ENCODE data around the gene LTA.

Gene LTA

DNA sequence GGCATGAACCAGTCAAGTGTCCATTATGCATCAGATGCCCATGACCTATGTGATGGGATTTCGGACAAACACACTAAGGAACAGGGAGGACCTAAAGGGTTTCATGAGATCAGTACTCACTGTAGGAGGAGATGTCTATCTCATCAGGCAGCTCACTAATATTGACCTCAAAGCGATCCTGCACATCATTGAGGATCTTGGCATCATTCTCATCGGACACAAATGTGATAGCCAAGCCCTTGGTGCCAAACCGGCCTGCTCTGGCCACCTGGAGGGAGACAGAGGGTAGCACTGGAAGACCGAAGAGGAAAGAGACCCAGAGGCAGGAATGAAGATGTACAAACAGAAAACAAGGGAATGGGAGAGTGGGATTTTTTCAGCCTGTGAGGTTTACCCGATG, 41.4 kb upstream of the LTA start:
- no peak for DNase-seq (ENCODE audit: low read depth in 2 of 2)
- TF ChIP-seq, protein P1, sequence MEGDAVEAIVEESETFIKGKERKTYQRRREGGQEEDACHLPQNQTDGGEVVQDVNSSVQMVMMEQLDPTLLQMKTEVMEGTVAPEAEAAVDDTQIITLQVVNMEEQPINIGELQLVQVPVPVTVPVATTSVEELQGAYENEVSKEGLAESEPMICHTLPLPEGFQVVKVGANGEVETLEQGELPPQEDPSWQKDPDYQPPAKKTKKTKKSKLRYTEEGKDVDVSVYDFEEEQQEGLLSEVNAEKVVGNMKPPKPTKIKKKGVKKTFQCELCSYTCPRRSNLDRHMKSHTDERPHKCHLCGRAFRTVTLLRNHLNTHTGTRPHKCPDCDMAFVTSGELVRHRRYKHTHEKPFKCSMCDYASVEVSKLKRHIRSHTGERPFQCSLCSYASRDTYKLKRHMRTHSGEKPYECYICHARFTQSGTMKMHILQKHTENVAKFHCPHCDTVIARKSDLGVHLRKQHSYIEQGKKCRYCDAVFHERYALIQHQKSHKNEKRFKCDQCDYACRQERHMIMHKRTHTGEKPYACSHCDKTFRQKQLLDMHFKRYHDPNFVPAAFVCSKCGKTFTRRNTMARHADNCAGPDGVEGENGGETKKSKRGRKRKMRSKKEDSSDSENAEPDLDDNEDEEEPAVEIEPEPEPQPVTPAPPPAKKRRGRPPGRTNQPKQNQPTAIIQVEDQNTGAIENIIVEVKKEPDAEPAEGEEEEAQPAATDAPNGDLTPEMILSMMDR (IDR thresholded peaks at IDR 0.05; ENCODE audit: low read depth, low read length): no peak
- H3K4me3 ChIP-seq (replicated peaks in 1 of 2; ENCODE audit: low read depth in 2 of 2, low read length in 2 of 2): no peak overlapping the region

DNA sequence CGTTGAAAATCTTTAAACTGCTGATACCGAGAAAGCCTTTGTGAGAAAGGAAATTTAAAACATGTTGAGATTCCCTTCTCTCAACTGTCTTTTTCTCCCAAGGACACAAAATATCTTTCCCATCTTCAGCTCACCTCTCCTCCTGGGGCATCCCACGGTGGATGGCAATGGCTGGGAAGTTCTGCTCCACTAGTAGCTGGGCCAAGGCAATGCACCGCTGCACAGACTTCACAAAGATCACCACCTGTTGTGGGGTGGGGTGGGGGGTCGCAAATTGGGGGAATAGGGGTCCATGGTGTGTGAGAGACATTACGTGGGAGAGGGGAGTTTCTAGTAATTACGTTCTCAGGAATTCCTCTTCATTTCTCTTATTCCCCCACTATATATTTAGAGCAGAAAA, 40.9 kb upstream of the LTA start:
- TF ChIP-seq, protein P1 (IDR thresholded peaks at IDR 0.05; ENCODE audit: low read depth, low read length): no peak
- no peak overlapping the region for H3K4me3 ChIP-seq (replicated peaks in 1 of 2; ENCODE audit: low read depth in 2 of 2, low read length in 2 of 2)
- DNase-seq (ENCODE audit: low read depth in 2 of 2): no peak

DNA sequence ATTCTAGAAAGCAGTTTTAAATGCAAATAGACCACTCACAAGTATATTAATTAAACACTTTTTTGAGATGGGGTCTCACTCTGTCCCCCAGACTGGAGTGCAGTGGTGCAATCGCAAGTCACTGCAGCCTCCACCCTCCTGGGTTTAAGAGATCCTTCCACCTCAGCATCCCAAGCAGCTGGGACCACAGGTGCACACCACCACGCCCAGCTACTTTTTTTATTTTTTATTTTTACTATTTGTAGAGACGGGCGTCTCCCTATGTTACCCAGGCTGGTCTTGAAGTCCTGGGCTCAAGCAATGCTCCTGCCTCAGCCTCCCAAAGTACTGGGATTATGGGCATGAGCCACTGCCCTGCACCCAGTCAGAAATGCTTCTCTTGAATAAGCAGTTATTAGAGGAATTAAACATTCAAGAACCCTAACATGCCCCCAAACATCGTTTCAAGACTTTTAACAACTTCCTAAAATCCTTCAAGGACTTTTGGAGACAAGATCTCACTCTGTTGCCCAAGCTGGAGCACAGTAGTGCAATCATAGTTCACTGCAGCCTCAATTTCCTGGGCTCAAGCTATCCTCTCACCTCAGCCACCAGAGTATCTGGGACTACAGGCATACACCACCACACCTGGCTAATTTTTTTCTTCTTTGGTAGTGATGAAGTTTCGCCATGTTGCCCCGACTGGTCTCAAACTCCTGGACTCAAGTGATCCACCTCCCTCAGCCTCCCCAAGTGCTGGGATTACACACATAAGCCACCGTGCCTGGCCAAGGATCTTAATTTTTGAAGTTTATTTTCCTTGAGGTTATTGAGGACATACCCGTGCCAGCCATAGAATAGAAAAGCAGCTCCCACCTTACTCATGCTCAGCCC, 40.1 kb upstream of the LTA start:
- no peak for DNase-seq (ENCODE audit: low read depth in 2 of 2)
- TF ChIP-seq, protein P1 (IDR thresholded peaks at IDR 0.05; ENCODE audit: low read depth, low read length): no peak
- no peak overlapping the region for H3K4me3 ChIP-seq (replicated peaks in 1 of 2; ENCODE audit: low read depth in 2 of 2, low read length in 2 of 2)

DNA sequence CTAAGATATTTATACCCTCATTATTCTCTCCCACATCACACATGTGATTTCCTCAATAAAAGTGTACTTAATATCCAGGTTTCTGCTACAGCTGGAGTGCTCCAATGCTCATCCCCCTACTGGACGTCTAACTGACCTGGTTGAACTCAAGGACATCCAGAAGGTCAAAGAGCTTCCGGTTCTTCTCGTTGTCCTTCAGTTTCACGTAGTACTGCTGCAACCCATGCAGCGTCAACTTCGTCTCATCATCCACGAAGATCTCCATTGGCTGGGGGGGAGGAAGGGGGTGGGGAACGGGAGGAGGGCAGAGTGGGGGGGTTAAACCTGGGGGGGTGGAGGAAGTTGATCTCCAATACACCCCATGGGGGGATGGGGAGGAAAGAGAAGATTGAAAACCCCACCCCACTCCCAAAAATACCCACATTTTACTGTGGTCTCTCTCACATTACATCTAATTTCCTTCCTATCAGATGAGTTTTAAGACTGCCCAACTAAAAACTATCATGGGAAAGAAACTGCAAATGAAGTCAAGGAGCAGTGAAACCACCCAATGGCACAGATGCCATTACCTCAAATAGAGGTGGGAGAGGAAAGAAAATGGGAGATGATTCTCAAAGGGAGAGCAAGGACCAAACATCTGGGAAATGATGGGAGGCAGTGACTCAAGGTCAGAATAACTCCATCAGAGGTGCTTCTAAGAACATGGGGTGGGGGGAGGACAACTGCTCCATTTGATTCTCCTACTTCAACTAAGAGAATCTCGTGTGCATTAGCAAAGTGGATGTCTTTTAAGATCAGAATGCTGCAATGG, 39.2 kb upstream of the LTA start:
- H3K4me3 ChIP-seq (replicated peaks in 1 of 2; ENCODE audit: low read depth in 2 of 2, low read length in 2 of 2): no peak overlapping the region
- DNase-seq (ENCODE audit: low read depth in 2 of 2): no peak
- TF ChIP-seq, protein P1 (IDR thresholded peaks at IDR 0.05; ENCODE audit: low read depth, low read length): no peak

DNA sequence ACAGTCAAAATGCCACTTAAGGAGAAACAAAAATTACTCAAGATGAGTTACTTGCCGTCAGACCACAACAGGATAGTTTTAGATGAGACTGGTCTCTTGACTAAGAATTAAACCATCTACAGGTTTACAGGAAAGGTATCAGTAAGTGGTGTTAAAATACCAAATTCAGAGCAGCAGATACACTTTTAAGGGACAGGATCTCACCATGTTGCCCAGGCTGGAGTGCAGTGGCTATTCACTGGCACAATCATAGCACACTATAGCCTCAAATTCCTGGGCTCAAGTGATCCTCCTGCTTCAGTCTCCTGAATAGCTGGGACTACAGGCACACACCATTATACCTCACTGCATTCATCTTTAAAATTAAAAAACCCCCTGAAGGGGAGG, 38.6 kb upstream of the LTA start:
- TF ChIP-seq, protein P1 (IDR thresholded peaks at IDR 0.05; ENCODE audit: low read depth, low read length): no peak
- no peak overlapping the region for H3K4me3 ChIP-seq (replicated peaks in 1 of 2; ENCODE audit: low read depth in 2 of 2, low read length in 2 of 2)
- DNase-seq (ENCODE audit: low read depth in 2 of 2): no peak

DNA sequence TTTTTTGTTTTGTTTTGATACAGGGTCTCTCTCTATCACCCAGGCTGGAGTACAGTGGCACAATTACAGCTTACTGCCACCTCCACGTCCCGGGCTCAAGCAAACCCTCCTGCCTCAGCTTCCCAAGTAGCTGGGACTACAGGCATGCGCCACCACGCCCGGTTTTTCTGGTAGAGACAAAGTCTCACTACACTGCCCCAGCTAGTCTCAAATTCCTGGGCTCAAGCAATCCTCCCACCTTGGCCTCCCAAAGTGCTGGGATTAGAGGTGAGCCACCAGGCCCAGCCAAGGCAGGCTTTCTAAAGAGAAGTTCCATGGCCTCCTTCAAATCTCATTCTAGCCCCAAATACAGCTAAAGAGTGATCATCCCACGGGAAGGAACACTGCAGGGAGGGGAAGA, 38.1 kb upstream of the LTA start:
- no peak overlapping the region for H3K4me3 ChIP-seq (replicated peaks in 1 of 2; ENCODE audit: low read depth in 2 of 2, low read length in 2 of 2)
- DNase-seq (ENCODE audit: low read depth in 2 of 2): no peak
- TF ChIP-seq, protein P1 (IDR thresholded peaks at IDR 0.05; ENCODE audit: low read depth, low read length): no peak
